Stimulated activated effector memory CD8-positive, alpha-beta T cell treated with anti-CD3 and anti-CD28 coated beads, Interleukin-12 subunit alpha, Interleukin-12 subunit beta, amount 100 ng/mL, for 72 hours (primary cell): ENCODE measurements around the gene OR51T1.
"Not testable (repeated sequence)": the region's sequence is repeated elsewhere in the genome, so short reads cannot be mapped to it uniquely, and the experiment has no call there.

Experiments used
- ATAC-seq: fragments of 150-1000 bp; cut with Tn5 transposase; 2 replicates; pipeline ENCODE4 v1.10.0; 2021
- DNase-seq, 2 donors: peaks; one replicate each; pipeline ENCODE4 v3.0.0; 2021 to 2022; ENCODE audit warnings: low spot score in 2 of 2
- H3K27ac Mint-ChIP-seq: one replicate; pipeline ENCODE4 v1.8.0; 2022; ENCODE audit warnings: mild to moderate bottlenecking, mixed read lengths
- H3K36me3 Mint-ChIP-seq: one replicate; pipeline ENCODE4 v1.8.0; 2022; ENCODE audit warnings: mild to moderate bottlenecking, mixed read lengths
- H3K4me1 Mint-ChIP-seq: one replicate; pipeline ENCODE4 v1.8.0; 2022; ENCODE audit warnings: mixed read lengths
- H3K4me3 Mint-ChIP-seq: one replicate; pipeline ENCODE4 v1.8.0; 2022; ENCODE audit warnings: mild to moderate bottlenecking, mixed read lengths
- H3K9me3 Mint-ChIP-seq: one replicate; pipeline ENCODE4 v1.8.0; 2022; ENCODE audit warnings: mixed read lengths

The OR51T1 gene, protein sequence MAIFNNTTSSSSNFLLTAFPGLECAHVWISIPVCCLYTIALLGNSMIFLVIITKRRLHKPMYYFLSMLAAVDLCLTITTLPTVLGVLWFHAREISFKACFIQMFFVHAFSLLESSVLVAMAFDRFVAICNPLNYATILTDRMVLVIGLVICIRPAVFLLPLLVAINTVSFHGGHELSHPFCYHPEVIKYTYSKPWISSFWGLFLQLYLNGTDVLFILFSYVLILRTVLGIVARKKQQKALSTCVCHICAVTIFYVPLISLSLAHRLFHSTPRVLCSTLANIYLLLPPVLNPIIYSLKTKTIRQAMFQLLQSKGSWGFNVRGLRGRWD

GRCh38 chr11:4881860-4882500 is at the start of gene OR51T1:
OR51T1 (plus strand) TSS chr11:4881900; CDS start chr11:4881900, 0 bp downstream.
- no peak for ATAC-seq

GRCh38 chr11:4839851-4840549 is 41.7 kb upstream of the OR51T1 start:
- peak; percentile 16 for ATAC-seq

More at GRCh38 chr11:4881860-4882500, at the start of gene OR51T1:
- Mint-ChIP-seq H3K4me1 (no peaks in the 10 kb centered on the region), H3K9me3 (no peaks in the 10 kb centered on the region), H3K36me3 (no peaks in the 10 kb centered on the region), H3K27ac (no peak within 1 kb of the TSS), H3K4me3 (no peak within 1 kb of the TSS)
- DNase-seq, result no peak

DNA sequence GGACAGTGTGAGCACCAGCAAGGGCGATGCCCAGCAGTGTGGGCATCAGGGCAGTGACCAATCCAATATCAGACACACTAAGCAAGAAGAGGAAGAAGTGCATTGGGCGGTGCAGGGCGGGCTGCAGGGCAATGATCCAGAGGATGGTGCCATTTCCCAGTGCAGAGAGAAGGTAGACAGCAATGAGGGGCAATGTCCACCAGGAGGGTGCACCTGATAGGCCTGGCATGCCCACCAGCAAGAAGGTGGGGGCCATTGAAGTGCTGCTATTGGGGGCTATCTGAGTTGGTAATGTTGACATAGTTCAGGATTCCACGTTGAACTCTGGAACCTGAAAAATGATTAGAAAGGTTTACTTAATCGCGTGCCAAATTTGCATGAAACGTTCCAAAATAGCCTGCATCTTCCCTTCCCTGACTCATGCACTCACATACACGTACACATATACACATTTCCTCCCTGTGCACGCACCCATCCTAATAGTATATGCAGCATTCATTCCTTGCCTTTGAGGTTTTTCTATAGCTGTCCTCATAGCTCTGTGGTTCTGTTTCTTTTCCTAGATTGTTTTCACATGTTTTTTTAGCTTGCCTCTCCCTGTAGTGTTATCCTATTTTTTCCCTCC is 32.7 kb upstream of the OR51T1 start, which contains the start of gene OR51S1:
Gene OR51S1 (minus strand): TSS at position 301 of the 625 bp plus-strand sequence. CDS start 0 bp downstream, at position 301.
- Mint-ChIP-seq H3K36me3 (no peaks in the 10 kb centered on the region), H3K27ac (no peak within 1 kb of the TSS), H3K4me1 (no peaks in the 10 kb centered on the region), H3K4me3 (no peak within 1 kb of the TSS), H3K9me3 (peaks cover 2% of the 10 kb centered on the region)
- no peak for ATAC-seq
- DNase-seq, result no peak

More at GRCh38 chr11:4839851-4840549, 41.7 kb upstream of the OR51T1 start:
- no peak for DNase-seq
- Mint-ChIP-seq H3K4me1 (no peaks in the 10 kb centered on the region), H3K27ac (no peak overlapping the region), H3K9me3 (peaks cover 3% of the 10 kb centered on the region), H3K4me3 (no peak overlapping the region), H3K36me3 (no peaks in the 10 kb centered on the region)

- Mint-ChIP-seq H3K4me3 (no peak overlapping the region), H3K36me3 (no peaks in the 10 kb centered on the region), H3K4me1 (no peaks in the 10 kb centered on the region), H3K27ac (no peak overlapping the region), H3K9me3 (no peaks in the 10 kb centered on the region)
- ATAC-seq, result no peak
- DNase-seq, result no peak
Observed at GRCh38 chr11:4851033-4851432, 30.7 kb upstream of the OR51T1 start.

GRCh38 chr11:4854286-4854685 is 27.4 kb upstream of the OR51T1 start:
- H3K36me3 Mint-ChIP-seq, H3K9me3 Mint-ChIP-seq, H3K4me3 Mint-ChIP-seq, DNase-seq, ATAC-seq, H3K4me1 Mint-ChIP-seq, H3K27ac Mint-ChIP-seq: not testable (repeated sequence)

GRCh38 chr11:4862447-4863236 is 19.1 kb upstream of the OR51T1 start:
- ATAC-seq (no peak), DNase-seq (no peak)
- H3K4me1 Mint-ChIP-seq, result no peaks in the 10 kb centered on the region
- H3K36me3 Mint-ChIP-seq, result no peaks in the 10 kb centered on the region
- H3K4me3 Mint-ChIP-seq, result no peak overlapping the region
- no peaks in the 10 kb centered on the region for H3K9me3 Mint-ChIP-seq
- H3K27ac Mint-ChIP-seq, result no peak overlapping the region

- Mint-ChIP-seq H3K4me1 (no peaks in the 10 kb centered on the region), H3K36me3 (no peaks in the 10 kb centered on the region), H3K9me3 (no peaks in the 10 kb centered on the region), H3K27ac (no peak overlapping the region), H3K4me3 (no peak overlapping the region)
- ATAC-seq (no peak), DNase-seq (no peak)
Observed at GRCh38 chr11:4863876-4864275, 17.8 kb upstream of the OR51T1 start.

GRCh38 chr11:4865855-4866254 is 15.8 kb upstream of the OR51T1 start:
- no peaks in the 10 kb centered on the region for H3K36me3 Mint-ChIP-seq
- no peak overlapping the region for H3K27ac Mint-ChIP-seq
- H3K9me3 Mint-ChIP-seq, result peaks cover 3% of the 10 kb centered on the region
- ATAC-seq (no peak), DNase-seq (no peak)
- H3K4me1 Mint-ChIP-seq, result no peaks in the 10 kb centered on the region
- H3K4me3 Mint-ChIP-seq, result no peak overlapping the region

DNA sequence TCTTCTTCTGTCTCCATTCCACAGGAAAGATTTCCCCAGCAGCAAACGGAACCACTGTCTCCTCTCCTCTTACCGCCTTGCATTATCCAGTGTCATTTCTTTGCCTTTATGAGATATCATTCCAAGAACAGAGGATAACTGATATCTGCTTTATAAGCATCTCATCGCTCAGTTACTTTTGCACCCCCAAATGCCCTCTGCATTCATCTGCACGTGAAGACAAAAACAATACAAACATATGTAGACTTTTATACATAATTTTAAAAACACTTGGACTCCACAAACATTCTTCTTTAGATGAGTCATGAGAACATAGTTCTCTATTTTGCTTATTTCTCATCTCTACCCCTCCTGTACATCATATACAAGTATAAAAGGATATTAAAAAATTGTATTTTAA is 512 bp upstream of the OR51T1 start:
- ATAC-seq (no peak), DNase-seq (no peak)
- Mint-ChIP-seq H3K4me1 (no peaks in the 10 kb centered on the region), H3K27ac (no peak overlapping the region), H3K4me3 (no peak overlapping the region), H3K9me3 (no peaks in the 10 kb centered on the region), H3K36me3 (no peaks in the 10 kb centered on the region)

- no peaks in the 10 kb centered on the region for H3K36me3 Mint-ChIP-seq
Observed at GRCh38 chr11:4882543-4882942, 843 bp downstream of the OR51T1 start.

GRCh38 chr11:4884361-4884760 is 2.7 kb downstream of the OR51T1 start:
- H3K4me3 Mint-ChIP-seq, result no peak overlapping the region
- no peaks in the 10 kb centered on the region for H3K9me3 Mint-ChIP-seq
- no peak for ATAC-seq
- H3K4me1 Mint-ChIP-seq, result no peaks in the 10 kb centered on the region
- H3K27ac Mint-ChIP-seq, result no peak overlapping the region
- no peak for DNase-seq
- H3K36me3 Mint-ChIP-seq, result no peaks in the 10 kb centered on the region

More at GRCh38 chr11:4882543-4882942, 843 bp downstream of the OR51T1 start:
- Mint-ChIP-seq H3K27ac (no peak overlapping the region), H3K9me3 (no peaks in the 10 kb centered on the region), H3K4me3 (no peak overlapping the region), H3K4me1 (no peaks in the 10 kb centered on the region)
- ATAC-seq (no peak), DNase-seq (no peak)

GRCh38 chr11:4886186-4886585 is 4.5 kb downstream of the OR51T1 start:
- Mint-ChIP-seq H3K9me3 (peaks cover 3% of the 10 kb centered on the region), H3K36me3 (no peaks in the 10 kb centered on the region), H3K4me1 (no peaks in the 10 kb centered on the region), H3K27ac (no peak overlapping the region), H3K4me3 (no peak overlapping the region)
- ATAC-seq (no peak), DNase-seq (no peak)

- Mint-ChIP-seq H3K36me3 (no peaks in the 10 kb centered on the region), H3K4me3 (no peak overlapping the region), H3K4me1 (no peaks in the 10 kb centered on the region), H3K9me3 (peaks cover 3% of the 10 kb centered on the region), H3K27ac (no peak overlapping the region)
- no peak for DNase-seq
- no peak for ATAC-seq
Observed at GRCh38 chr11:4887591-4887990, 5.9 kb downstream of the OR51T1 start.

DNA sequence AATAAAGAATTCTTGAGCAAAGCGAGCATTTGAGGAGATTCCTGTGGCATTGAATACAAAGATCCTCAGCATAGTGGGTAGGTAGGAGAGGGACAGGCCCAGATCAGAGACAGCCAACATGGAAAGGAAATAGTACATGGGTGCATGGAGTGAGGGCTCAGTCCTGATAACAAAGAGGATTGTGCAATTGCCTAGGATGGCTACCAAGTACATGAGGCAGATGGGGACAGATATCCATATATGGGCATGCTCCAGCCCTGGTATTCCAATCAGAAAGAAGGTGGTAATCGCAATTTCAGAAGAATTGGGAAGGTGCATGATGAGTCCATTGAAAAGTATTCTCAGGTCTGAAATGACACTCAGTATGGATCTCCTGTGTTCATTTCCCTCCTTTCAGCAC is 8.6 kb downstream of the OR51T1 start:
- Mint-ChIP-seq H3K27ac (no peak overlapping the region), H3K9me3 (peaks cover 3% of the 10 kb centered on the region), H3K4me1 (no peaks in the 10 kb centered on the region), H3K4me3 (no peak overlapping the region), H3K36me3 (no peaks in the 10 kb centered on the region)
- DNase-seq, result no peak
- ATAC-seq, result no peak
